RPMI8226 (cell line): ENCODE measurements around the gene CASD1.
A peak's percentile ranks its signal among the peaks of the same experiment; 100 is the strongest.

ENCODE experiments used
- DNase-seq: peaks from one replicate; pipeline ENCODE4 v3.0.0-alpha.2; 2015

The CASD1 gene

GRCh38 chr7:94514140-94514889, 4.7 kb downstream of the CASD1 start:
- no peak for DNase-seq

- no peak for DNase-seq
Measured at GRCh38 chr7:94514917-94515316, 5.3 kb downstream of the CASD1 start.

GRCh38 chr7:94525923-94526322, 16.3 kb downstream of the CASD1 start:
- no peak for DNase-seq

- DNase-seq, result no peak
Measured at GRCh38 chr7:94529516-94529915, 19.9 kb downstream of the CASD1 start.

- no peak for DNase-seq
Measured at GRCh38 chr7:94530109-94530508, 20.5 kb downstream of the CASD1 start.

- no peak for DNase-seq
Measured at GRCh38 chr7:94532676-94533075, 23.1 kb downstream of the CASD1 start.

- no peak for DNase-seq
Measured at GRCh38 chr7:94540428-94540827, 30.8 kb downstream of the CASD1 start.

GRCh38 chr7:94547126-94547525, 37.5 kb downstream of the CASD1 start:
- no peak for DNase-seq

- no peak for DNase-seq
Measured at GRCh38 chr7:94556028-94556427, 46.4 kb downstream of the CASD1 start.

- no peak for DNase-seq
Measured at GRCh38 chr7:94557215-94557614, 47.6 kb downstream of the CASD1 start.

- DNase-seq, result no peak
Measured at GRCh38 chr7:94559972-94560371, 50.4 kb downstream of the CASD1 start.

- DNase-seq, result no peak
Measured at GRCh38 chr7:94561841-94562514, 52.4 kb downstream of the CASD1 start.

GRCh38 chr7:94562525-94562924, 52.9 kb downstream of the CASD1 start:
- no peak for DNase-seq

- no peak for DNase-seq
Measured at GRCh38 chr7:94565247-94565894, 55.8 kb downstream of the CASD1 start.

- DNase-seq, result no peak
Measured at GRCh38 chr7:94567396-94567795, 57.8 kb downstream of the CASD1 start.

- DNase-seq, result no peak
Measured at GRCh38 chr7:94571816-94572215, 62.2 kb downstream of the CASD1 start.

- no peak for DNase-seq
Measured at GRCh38 chr7:94575646-94576045, 66.0 kb downstream of the CASD1 start.

GRCh38 chr7:94576316-94576715, 66.7 kb downstream of the CASD1 start:
- DNase-seq, result no peak

- no peak for DNase-seq
Measured at GRCh38 chr7:94577357-94577756, 67.7 kb downstream of the CASD1 start.

GRCh38 chr7:94578614-94579013, 69.0 kb downstream of the CASD1 start:
- peak; percentile 32 for DNase-seq

- DNase-seq, result no peak
Measured at GRCh38 chr7:94579470-94579869, 69.9 kb downstream of the CASD1 start.

- no peak for DNase-seq
Measured at GRCh38 chr7:94580601-94581000, 71.0 kb downstream of the CASD1 start.

GRCh38 chr7:94584113-94584512, 74.5 kb downstream of the CASD1 start:
- no peak for DNase-seq

- DNase-seq, result no peak
Measured at GRCh38 chr7:94588075-94588474, 78.5 kb downstream of the CASD1 start.
